22Rv1 (cell line): ENCODE results near the gene GAS7.

Source experiments
- H3K27ac ChIP-seq: fragments of 450-650 bp; 2 replicates; pipeline ENCODE4 v1.5.1; 2017
- ZFX ChIP-seq: fragments of 450-650 bp; IDR thresholded peaks from 2 replicates; pipeline ENCODE4 v1.6.1; 2017; ENCODE audit warnings: antibody characterized with exemption, borderline replicate concordance
- TF ChIP-seq, protein P1 (sequence below): fragments of 450-650 bp; IDR thresholded peaks from 2 replicates; pipeline ENCODE4 v1.5.1; 2017; ENCODE audit warnings: mild to moderate bottlenecking

GAS7 gene

DNA sequence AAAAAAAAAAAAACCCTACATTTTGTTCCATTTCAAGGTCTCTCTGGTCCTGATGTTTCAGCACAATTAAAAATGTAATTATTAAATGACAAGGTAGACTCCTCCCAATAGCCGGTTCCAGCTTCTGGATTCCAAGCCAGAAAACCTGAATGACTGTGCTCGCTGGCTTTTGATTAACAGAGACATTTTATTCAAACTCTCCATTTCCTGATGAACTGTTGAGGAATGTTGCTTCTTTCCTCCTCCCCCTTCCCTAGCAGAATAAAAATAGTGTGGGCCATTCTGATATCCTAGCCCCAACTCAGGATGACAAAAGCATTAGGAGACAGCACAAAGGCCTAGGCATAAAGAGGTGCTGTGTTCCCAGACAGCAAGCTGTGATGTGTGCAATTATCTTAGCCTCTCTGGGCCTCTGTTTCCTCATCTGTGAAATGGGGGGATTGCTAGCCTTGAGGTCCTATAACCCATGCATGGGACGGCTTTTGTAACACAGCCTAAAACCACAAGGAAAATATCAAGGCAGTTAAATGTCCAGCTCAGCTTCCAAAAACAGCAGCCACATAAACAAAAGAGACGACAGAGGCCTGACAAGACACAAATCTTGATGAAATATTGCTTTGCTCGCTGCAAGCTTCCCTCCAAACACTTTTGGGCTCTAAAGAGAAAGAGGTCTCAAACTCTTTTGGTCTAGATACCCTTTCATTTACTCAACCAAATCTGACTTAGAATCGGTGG is 166.1 kb downstream of the GAS7 start:
- H3K27ac ChIP-seq, result no peak overlapping the region
- TF ChIP-seq, protein P1, sequence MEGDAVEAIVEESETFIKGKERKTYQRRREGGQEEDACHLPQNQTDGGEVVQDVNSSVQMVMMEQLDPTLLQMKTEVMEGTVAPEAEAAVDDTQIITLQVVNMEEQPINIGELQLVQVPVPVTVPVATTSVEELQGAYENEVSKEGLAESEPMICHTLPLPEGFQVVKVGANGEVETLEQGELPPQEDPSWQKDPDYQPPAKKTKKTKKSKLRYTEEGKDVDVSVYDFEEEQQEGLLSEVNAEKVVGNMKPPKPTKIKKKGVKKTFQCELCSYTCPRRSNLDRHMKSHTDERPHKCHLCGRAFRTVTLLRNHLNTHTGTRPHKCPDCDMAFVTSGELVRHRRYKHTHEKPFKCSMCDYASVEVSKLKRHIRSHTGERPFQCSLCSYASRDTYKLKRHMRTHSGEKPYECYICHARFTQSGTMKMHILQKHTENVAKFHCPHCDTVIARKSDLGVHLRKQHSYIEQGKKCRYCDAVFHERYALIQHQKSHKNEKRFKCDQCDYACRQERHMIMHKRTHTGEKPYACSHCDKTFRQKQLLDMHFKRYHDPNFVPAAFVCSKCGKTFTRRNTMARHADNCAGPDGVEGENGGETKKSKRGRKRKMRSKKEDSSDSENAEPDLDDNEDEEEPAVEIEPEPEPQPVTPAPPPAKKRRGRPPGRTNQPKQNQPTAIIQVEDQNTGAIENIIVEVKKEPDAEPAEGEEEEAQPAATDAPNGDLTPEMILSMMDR, result no peak
- TF ChIP-seq ZFX, result no peak

DNA sequence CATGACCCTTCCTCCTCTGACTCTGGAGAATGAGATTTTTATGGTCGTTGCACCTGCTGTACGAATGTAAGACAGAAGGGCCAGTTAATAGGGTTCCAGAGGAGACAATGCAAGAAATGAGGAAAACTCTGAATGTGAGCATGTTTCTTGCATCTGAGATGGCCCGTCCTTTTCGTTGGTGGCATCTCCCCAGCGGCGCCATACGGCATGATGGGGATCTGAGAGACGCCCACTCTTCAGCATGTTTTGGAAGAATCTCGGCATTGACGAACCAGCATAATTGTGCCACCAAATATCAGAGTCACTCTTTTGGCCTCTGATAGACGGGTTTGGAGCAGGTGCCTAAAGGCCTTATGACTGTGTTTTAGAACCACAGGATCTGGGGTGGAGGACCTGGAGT is 166.8 kb downstream of the GAS7 start:
- no peak for TF ChIP-seq ZFX
- TF ChIP-seq, protein P1, result no peak
- no peak overlapping the region for H3K27ac ChIP-seq

DNA sequence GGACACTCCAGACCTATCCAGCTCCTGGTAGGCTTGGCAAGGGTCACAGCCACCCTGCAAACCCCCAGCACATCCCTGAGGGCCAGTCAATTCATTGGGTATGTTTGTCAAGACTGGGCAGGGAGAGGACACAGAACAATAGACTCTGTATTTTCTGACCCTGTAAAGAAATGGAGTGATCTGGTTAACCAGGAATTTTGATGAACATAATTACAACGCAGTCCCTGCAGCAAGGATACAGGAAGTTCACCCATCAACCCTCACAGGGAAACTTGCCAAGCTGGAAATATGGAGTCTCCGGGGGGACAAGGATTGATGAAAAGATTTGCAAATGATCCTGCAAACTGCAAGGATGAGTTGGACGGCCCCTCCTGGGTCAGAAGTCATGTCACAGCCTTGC is 167.3 kb downstream of the GAS7 start:
- H3K27ac ChIP-seq, result no peak overlapping the region
- no peak for TF ChIP-seq ZFX

DNA sequence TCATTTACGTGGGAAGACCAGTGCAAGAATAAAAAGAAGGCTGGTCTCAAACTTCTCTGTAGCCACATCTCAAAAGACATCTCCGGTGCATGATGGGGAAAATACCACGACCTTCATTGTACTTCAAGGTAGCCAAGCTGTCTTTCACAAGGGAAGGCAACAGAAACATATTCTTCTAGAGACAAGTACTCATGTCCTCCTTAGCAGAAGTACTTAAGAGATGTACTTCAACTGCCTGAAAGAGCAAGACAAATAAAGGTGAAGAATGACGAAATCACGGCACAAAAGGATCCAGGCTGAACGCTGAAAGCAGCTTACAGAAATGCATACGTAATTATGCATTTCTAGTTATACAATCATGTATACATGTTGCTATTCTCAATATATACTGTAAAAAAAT is 169.3 kb downstream of the GAS7 start:
- H3K27ac ChIP-seq, result no peak overlapping the region
- TF ChIP-seq, protein P1, result no peak
- no peak for TF ChIP-seq ZFX

DNA sequence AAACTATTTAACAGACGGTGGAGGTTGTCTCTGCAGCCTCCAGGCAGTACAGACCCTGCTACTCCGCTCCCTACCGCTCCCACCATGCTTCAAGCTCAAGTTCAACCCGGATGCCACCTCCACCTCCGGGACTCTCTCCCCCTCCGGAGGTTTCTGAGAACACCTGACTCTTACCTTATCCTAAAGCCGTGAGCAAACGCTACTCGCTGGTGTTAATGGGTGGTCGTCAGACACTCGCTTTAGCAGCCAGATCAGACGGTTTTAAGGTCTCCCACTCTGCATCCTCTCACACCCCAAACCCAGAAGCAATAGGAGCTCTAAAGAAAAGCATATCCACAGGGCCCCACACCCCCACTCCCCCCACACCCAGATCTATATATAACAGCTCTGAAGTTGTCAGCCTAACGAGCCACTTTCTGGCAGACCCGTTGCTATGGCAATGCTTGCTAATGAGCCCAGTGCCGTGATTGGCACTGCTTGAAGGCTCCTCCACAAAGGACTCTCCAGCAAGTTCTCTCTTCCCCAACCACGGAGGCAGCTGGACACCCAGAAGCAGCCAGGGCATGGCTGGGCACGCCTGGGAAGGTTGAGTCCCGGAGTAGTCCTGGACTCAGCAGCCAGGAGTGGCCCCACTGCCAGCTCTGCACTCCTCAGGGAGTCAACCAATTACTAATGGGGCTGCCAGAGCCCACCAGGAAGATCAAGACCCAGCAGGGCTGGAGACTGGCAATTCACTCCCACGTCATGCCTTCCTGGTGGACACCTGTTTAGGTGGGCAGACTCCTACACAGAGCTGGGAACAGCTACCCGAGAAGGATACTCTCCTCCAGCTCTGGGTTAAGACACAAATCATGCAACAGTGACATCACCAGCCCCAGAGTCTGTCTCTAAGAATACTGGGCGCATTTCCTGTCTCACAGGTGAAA is 172.2 kb downstream of the GAS7 start:
- TF ChIP-seq, protein P1, result no peak
- TF ChIP-seq ZFX, result no peak

DNA sequence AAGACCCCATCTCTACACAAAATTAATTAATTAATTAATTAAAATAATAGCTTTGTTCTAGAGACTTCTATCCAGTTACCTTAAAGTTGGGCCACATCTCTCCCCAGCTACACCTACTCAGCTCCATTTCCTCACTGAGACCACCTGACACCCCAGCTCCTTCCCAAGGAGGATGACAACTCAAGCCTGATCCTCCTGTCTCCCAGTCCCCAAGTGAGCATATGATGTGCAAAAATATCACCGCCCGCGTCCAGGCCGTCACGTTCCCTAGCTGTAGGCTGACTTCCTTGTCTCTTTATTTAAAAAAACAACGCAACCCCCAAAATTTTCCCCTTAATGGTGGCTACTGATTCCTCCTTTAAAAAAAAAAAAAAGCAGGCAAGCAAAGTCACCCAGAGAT is 173.2 kb downstream of the GAS7 start:
- H3K27ac ChIP-seq, result no peak overlapping the region
- TF ChIP-seq, protein P1, result no peak
- no peak for TF ChIP-seq ZFX

More for the DNA sequence above, 172.2 kb downstream of the GAS7 start:
- no peak overlapping the region for H3K27ac ChIP-seq

DNA sequence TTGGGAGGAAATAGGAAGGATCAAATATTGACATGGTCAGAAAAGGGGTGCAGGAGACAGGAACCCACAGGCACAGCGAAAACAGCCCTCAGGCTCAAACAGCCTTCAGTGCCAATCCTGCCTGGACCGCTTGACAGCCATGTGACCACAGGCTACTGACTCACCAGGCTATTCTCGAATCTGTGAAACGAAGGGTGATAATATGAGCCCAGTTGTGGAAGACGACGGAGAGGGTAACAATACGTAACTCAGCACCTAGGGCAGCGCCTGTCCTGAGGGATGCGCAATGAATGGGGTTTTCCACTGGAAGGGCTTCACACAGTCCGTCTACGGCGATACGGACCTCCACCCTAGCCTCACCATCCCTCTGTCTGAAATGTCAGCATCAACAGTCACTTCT is 176.0 kb downstream of the GAS7 start:
- H3K27ac ChIP-seq, result no peak overlapping the region
- TF ChIP-seq ZFX, result no peak
- TF ChIP-seq, protein P1, result no peak
